NCI-H1694 (cell line): ENCODE results near the gene PI4KB.

ENCODE experiments used
- DNase-seq: peaks from one replicate; lab custom pipeline; 2025; lab: John Stamatoyannopoulos, UW

PI4KB gene

GRCh38 chr1:151311589-151312331 is 15.5 kb downstream of the PI4KB start:
- DNase-seq, result no peak

- DNase-seq, result no peak
These were observed 16.2 kb downstream of the PI4KB start for GRCh38 chr1:151311011-151311410.

- DNase-seq, result peak; percentile 19
These were observed 17.3 kb downstream of the PI4KB start for GRCh38 chr1:151309811-151310323.

GRCh38 chr1:151294742-151295462 is 32.3 kb downstream of the PI4KB start:
- DNase-seq, result no peak

GRCh38 chr1:151293093-151293492 is 34.1 kb downstream of the PI4KB start:
- DNase-seq, result no peak

- peak; percentile 50 for DNase-seq
These were observed 34.8 kb downstream of the PI4KB start for GRCh38 chr1:151292207-151293030.

GRCh38 chr1:151290709-151291303 is 36.4 kb downstream of the PI4KB start:
- DNase-seq, result no peak

- DNase-seq, result no peak
These were observed 37.1 kb downstream of the PI4KB start for GRCh38 chr1:151289991-151290708.

GRCh38 chr1:151289080-151289935 is 37.9 kb downstream of the PI4KB start:
- DNase-seq, result no peak

GRCh38 chr1:151288502-151288901 is 38.7 kb downstream of the PI4KB start:
- DNase-seq, result no peak

GRCh38 chr1:151287767-151288500 is 39.3 kb downstream of the PI4KB start:
- DNase-seq, result no peak

- DNase-seq, result no peak
These were observed 39.9 kb downstream of the PI4KB start for GRCh38 chr1:151287341-151287699.

GRCh38 chr1:151286619-151287340 is 40.4 kb downstream of the PI4KB start:
- DNase-seq, result no peak

- no peak for DNase-seq
These were observed 43.1 kb downstream of the PI4KB start for GRCh38 chr1:151284013-151284577.

- DNase-seq, result peak; percentile 15
These were observed 44.1 kb downstream of the PI4KB start for GRCh38 chr1:151282883-151283725.

GRCh38 chr1:151281969-151282882 is 45.0 kb downstream of the PI4KB start, which contains the start of gene ZNF687:
Gene ZNF687 (plus strand): TSS chr1:151282299. CDS start chr1:151286292, 3,993 bp downstream.
- DNase-seq, result peak; percentile 100
